OCI-M2 (cell line): ENCODE data around the gene RLN2.

Source experiments
- DNase-seq: peaks from one replicate; lab custom pipeline; 2025; ENCODE audit not compliant: unreplicated experiment; lab: John Stamatoyannopoulos, UW

The RLN2 gene

DNA sequence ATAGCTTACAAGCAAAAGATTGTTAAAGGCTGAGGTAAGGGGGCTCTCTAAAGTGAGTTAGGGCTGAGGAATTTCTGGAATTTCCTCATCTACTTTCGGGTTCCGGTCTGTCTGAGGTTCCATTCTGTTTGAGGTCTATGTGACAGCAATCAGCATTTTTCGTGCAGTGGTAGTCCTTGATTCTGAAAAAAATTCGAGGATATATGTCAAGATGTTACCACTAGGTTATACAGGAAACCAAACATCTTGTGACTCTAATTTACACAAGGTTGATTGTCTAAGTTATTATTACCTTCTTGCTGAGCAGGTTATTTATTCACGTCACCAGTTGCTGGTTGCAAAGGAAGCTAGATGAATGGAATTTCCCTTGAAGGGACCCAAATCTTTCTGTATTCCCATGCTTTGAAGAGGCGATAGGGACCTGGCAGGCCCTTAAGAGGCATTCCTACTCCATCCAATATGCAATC lies 35.2 kb downstream of the RLN2 start:
- no peak for DNase-seq

DNA sequence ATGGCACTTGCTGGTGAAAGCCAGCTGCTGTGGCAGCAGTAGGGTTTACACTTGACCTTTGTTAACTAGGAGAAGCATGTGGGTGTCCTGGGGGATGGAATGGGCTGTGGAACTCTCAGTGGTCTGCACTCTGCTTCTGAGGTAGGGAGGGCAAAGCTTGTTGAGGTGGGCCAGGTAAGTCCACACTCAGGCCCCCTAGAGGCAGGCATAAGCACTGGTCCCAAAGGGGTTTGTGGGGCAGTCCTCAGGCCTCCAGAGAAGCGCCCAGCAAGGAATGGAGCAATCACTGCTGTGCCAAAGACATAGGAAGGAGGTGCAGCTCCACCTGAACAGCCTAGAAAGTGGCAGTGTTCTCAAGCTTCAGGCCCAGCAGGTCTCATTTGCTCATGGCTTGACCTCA lies 38.6 kb downstream of the RLN2 start:
- DNase-seq = no peak

- no peak for DNase-seq
Observed at GRCh38 chr9:5264219-5264595, 40.3 kb downstream of the RLN2 start.

GRCh38 chr9:5263351-5264218 lies 40.9 kb downstream of the RLN2 start:
- no peak for DNase-seq
